T-helper 17 cell (primary cell): ENCODE data around the gene ZDHHC17. TPM values are rescaled to one million over a fixed set of nuclear protein-coding genes. Genes with fewer than 3 reads are reported as not detected.
A peak's percentile ranks its signal among the peaks of the same experiment; 100 is the strongest.
"Not testable (repeated sequence)": the region's sequence is repeated elsewhere in the genome, so short reads cannot be mapped to it uniquely, and the experiment has no call there.

Experiments
- ATAC-seq: fragments of 150-1000 bp; cut with Tn5 transposase; 2 replicates; pipeline ENCODE4 v1.10.0; 2021; ENCODE audit warnings: mild to moderate bottlenecking, moderate library complexity
- DNase-seq, 3 donors: peaks; one replicate each; pipeline versions ENCODE4 v3.0.0 to v3.0.0-alpha.2; 2020 to 2021
- H3K9me3 ChIP-seq: one replicate; pipeline ENCODE4 v1.7.0; 2013; ENCODE audit warnings: low read length, mild to moderate bottlenecking; ENCODE audit not compliant: control insufficient read depth, poor library complexity, severe bottlenecking
- H3K27ac Mint-ChIP-seq: one replicate; pipeline ENCODE4 v1.8.0; 2022; ENCODE audit warnings: mild to moderate bottlenecking, moderate library complexity, mixed read lengths
- H3K27me3 Mint-ChIP-seq: one replicate; pipeline ENCODE4 v1.8.0; 2022; ENCODE audit warnings: mixed read lengths
- H3K36me3 Mint-ChIP-seq: one replicate; pipeline ENCODE4 v1.8.0; 2022; ENCODE audit warnings: low read depth, mixed read lengths
- H3K4me1 Mint-ChIP-seq: one replicate; pipeline ENCODE4 v1.8.0; 2022; ENCODE audit warnings: mild to moderate bottlenecking, mixed read lengths
- H3K4me3 Mint-ChIP-seq: one replicate; pipeline ENCODE4 v1.8.0; 2022; ENCODE audit warnings: mild to moderate bottlenecking, moderate library complexity, mixed read lengths
- total RNA-seq, 4 donors: library from RNA in 2 of 4; stranded (reverse) in 2 of 4; gene quantifications; one replicate each; pipeline ENCODE4 v1.2.3 and lab custom pipeline; 2022 to 2026

The ZDHHC17 gene
- total RNA-seq (10 to 100 TPM; 40.7 to 48.0 TPM), total RNA-seq (lab: John Stamatoyannopoulos, UW) (53.9 to 63.2 reads per million in 2 donors)

DNA sequence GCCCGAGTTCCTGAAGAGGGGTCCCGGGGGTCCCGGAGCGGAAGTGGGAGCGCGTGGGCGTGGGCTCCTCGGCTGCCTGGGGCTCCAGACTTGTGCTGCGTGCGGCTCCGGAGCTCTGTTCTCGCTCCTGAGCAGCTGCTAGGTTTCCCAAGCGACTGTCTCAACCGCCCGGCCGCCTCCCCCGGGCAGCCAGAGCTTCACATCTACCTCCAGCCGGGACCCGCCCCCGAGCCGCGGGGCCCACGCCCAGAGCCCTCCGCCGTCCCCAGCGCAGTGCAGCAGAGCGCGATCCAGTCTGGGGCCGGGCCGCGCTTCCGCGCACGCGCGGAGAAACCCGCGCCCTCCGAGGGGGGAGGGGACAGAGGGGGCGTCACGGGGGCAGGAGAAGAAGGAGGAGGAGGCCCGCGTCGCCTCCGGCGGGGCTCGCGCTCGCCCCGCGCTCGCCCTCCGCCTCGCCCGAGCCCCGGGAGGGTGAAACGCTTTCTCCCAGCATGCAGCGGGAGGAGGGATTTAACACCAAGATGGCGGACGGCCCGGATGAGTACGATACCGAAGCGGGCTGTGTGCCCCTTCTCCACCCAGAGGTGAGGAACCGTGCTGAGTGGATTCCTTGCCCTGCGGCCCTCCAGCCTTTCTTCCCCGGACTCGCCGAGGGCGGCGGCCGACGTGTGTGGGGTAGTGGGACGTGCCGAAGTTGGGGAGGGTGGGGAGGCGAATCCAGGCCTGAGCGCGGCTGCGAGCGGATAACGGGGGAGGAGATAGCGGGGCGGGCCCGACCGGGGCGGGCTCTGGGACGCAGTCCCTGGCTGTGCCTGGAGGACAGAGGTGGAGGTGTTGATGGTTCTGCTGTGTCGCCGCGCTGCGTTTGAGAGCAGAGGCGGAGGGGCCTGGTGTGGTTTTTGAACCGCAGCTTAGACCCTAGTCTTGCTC, at the start of gene ZDHHC17:
Gene ZDHHC17, plus strand, starts transcription at position 370 of the 930 bp plus-strand sequence. Its CDS starts 122 bp downstream, at position 492.
- Mint-ChIP-seq H3K4me3 (peak within 1 kb of the TSS; percentile 95), H3K27ac (peak within 1 kb of the TSS; percentile 94)

GRCh38 chr12:76714415-76714814, 49.5 kb upstream of the ZDHHC17 start:
- no peak overlapping the region for H3K4me3 Mint-ChIP-seq
- H3K36me3 Mint-ChIP-seq: no peaks in the 10 kb centered on the region
- ATAC-seq: no peak
- no peak overlapping the region for H3K27ac Mint-ChIP-seq
- H3K4me1 Mint-ChIP-seq: peaks cover 2% of the 10 kb centered on the region
- DNase-seq: no peak
- H3K27me3 Mint-ChIP-seq: peaks cover 16% of the 10 kb centered on the region
- no peaks in the 10 kb centered on the region for H3K9me3 ChIP-seq

More for the DNA sequence above, at the start of gene ZDHHC17:
- peak; percentile 92 to 94 (median 92) for DNase-seq
- Mint-ChIP-seq H3K27me3 (no peaks in the 10 kb centered on the region), H3K36me3 (no peaks in the 10 kb centered on the region), H3K4me1 (peaks cover 28% of the 10 kb centered on the region)
- ATAC-seq: peak; percentile 86
- H3K9me3 ChIP-seq: no peaks in the 10 kb centered on the region

DNA sequence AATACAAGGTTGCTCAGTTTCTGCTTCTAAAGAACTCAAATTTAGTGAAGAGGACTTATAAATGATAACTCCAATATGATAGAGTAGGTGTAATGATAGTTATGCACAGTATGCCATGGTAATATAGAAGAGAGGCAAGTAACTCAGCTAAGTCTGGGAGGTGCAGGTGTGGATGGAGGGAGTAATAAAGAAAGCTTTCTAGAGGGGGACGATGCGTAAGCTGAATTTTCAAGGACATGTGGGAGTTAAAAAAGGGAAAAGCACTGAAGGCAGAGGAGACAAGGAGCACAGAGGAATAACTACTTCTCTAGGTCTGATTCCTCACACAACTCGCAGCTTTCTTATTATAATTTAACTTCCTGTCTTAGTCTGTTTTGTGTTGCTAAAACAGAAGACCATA, 49.1 kb upstream of the ZDHHC17 start:
- peaks cover 2% of the 10 kb centered on the region for H3K4me1 Mint-ChIP-seq
- H3K27ac Mint-ChIP-seq: no peak overlapping the region
- no peak overlapping the region for H3K4me3 Mint-ChIP-seq
- ATAC-seq (no peak), DNase-seq (no peak)
- H3K9me3 ChIP-seq: no peaks in the 10 kb centered on the region
- no peaks in the 10 kb centered on the region for H3K36me3 Mint-ChIP-seq
- peaks cover 16% of the 10 kb centered on the region for H3K27me3 Mint-ChIP-seq

GRCh38 chr12:76715332-76715731, 48.6 kb upstream of the ZDHHC17 start:
- no peak for DNase-seq
- no peak for ATAC-seq
- Mint-ChIP-seq H3K27ac (no peak overlapping the region), H3K36me3 (no peaks in the 10 kb centered on the region), H3K4me3 (no peak overlapping the region), H3K27me3 (peaks cover 20% of the 10 kb centered on the region), H3K4me1 (peaks cover 2% of the 10 kb centered on the region)
- H3K9me3 ChIP-seq: no peaks in the 10 kb centered on the region

- Mint-ChIP-seq H3K27me3 (peaks cover 16% of the 10 kb centered on the region), H3K27ac (no peak overlapping the region), H3K4me1 (peaks cover 2% of the 10 kb centered on the region), H3K4me3 (no peak overlapping the region), H3K36me3 (no peaks in the 10 kb centered on the region)
- DNase-seq (no peak), ATAC-seq (no peak)
- H3K9me3 ChIP-seq: no peaks in the 10 kb centered on the region
These were observed 46.6 kb upstream of the ZDHHC17 start for GRCh38 chr12:76717314-76717713.

GRCh38 chr12:76719171-76720041, 44.5 kb upstream of the ZDHHC17 start:
- Mint-ChIP-seq H3K36me3 (no peaks in the 10 kb centered on the region), H3K4me1 (peaks cover 2% of the 10 kb centered on the region), H3K27me3 (peaks cover 11% of the 10 kb centered on the region), H3K4me3 (no peak overlapping the region), H3K27ac (no peak overlapping the region)
- ATAC-seq (no peak), DNase-seq (no peak)
- H3K9me3 ChIP-seq: no peaks in the 10 kb centered on the region

GRCh38 chr12:76720068-76720467, 43.8 kb upstream of the ZDHHC17 start:
- no peak for ATAC-seq
- no peak for DNase-seq
- Mint-ChIP-seq H3K36me3 (no peaks in the 10 kb centered on the region), H3K4me3 (no peak overlapping the region), H3K27ac (no peak overlapping the region), H3K27me3 (peaks cover 11% of the 10 kb centered on the region), H3K4me1 (peaks cover 2% of the 10 kb centered on the region)
- no peaks in the 10 kb centered on the region for H3K9me3 ChIP-seq

DNA sequence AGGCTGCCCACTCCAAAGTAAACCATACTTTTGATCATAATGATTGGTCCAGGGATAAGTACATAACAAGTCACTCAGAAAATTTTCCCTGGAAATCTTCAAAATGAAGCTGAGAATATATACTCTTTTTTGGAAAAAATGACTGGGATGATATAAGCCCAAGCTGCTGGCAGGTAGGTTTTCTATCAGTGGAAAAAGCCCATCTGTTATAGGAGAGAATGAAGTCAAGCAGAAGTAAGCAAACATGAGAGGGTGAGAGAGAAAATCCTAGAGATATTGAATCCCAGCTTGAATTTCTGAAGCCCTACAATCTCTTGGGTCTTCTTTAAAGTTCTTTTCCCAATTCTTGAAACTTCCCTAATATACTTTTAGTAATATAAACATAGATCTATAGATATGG, 37.3 kb upstream of the ZDHHC17 start:
- Mint-ChIP-seq H3K4me3 (no peak overlapping the region), H3K4me1 (no peaks in the 10 kb centered on the region), H3K27me3 (no peaks in the 10 kb centered on the region), H3K36me3 (no peaks in the 10 kb centered on the region), H3K27ac (no peak overlapping the region)
- H3K9me3 ChIP-seq: no peaks in the 10 kb centered on the region
- ATAC-seq (no peak), DNase-seq (no peak)

GRCh38 chr12:76732188-76732587, 31.7 kb upstream of the ZDHHC17 start:
- not testable (repeated sequence) for ATAC-seq, DNase-seq, H3K27me3 Mint-ChIP-seq, H3K36me3 Mint-ChIP-seq, H3K4me3 Mint-ChIP-seq, H3K9me3 ChIP-seq, H3K27ac Mint-ChIP-seq, H3K4me1 Mint-ChIP-seq

DNA sequence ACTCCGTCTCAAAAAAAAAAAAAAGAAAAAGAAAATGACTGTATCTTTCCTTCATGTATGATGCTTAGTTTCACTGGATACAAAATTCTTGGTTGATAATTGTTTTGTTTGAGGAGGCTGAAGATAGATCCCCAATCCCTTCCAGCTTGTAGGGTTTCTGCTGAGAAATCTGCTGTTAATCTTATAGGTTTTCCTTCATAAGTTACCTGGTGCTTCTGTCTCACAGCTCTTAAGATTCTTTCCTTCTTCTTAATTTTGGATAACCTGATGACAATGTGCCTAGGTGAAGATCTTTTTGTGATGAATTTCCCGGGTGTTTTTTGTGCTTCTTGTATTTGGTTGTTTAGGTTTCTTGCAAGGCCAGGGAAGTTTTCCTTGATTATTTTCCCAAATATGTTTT, 26.2 kb upstream of the ZDHHC17 start:
- not testable (repeated sequence) for H3K4me3 Mint-ChIP-seq, DNase-seq, H3K4me1 Mint-ChIP-seq, H3K27ac Mint-ChIP-seq, ATAC-seq, H3K36me3 Mint-ChIP-seq, H3K9me3 ChIP-seq
- peaks cover 20% of the 10 kb centered on the region for H3K27me3 Mint-ChIP-seq

- H3K27me3 Mint-ChIP-seq: peaks cover 31% of the 10 kb centered on the region
- peaks cover 12% of the 10 kb centered on the region for H3K36me3 Mint-ChIP-seq
- no peaks in the 10 kb centered on the region for H3K9me3 ChIP-seq
- no peaks in the 10 kb centered on the region for H3K4me1 Mint-ChIP-seq
- no peak overlapping the region for H3K4me3 Mint-ChIP-seq
- ATAC-seq (no peak), DNase-seq (no peak)
- H3K27ac Mint-ChIP-seq: no peak overlapping the region
These were observed 24.9 kb upstream of the ZDHHC17 start for GRCh38 chr12:76738824-76739579.

DNA sequence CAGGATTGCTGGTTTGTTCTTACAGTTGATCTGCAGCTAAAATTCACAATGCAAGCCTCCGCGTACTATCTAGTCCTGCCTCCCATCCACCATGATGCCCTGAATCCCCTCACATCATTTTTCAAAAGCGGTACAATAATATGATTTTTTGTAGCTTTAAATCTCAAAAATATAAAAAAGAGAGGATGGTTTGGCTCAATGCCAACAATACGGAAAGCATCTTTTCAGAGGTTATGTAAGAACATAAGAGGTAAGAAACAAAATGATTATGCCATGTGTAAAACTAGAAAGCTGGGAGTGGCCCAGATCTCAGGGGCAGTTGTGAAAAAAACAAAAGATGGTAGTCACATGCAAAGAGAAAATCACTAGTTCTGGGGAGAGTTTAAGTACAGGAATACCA, 24.0 kb upstream of the ZDHHC17 start:
- ATAC-seq (no peak), DNase-seq (no peak)
- Mint-ChIP-seq H3K4me3 (no peak overlapping the region), H3K36me3 (peaks cover 12% of the 10 kb centered on the region), H3K4me1 (no peaks in the 10 kb centered on the region), H3K27me3 (peaks cover 35% of the 10 kb centered on the region), H3K27ac (no peak overlapping the region)
- H3K9me3 ChIP-seq: no peaks in the 10 kb centered on the region

DNA sequence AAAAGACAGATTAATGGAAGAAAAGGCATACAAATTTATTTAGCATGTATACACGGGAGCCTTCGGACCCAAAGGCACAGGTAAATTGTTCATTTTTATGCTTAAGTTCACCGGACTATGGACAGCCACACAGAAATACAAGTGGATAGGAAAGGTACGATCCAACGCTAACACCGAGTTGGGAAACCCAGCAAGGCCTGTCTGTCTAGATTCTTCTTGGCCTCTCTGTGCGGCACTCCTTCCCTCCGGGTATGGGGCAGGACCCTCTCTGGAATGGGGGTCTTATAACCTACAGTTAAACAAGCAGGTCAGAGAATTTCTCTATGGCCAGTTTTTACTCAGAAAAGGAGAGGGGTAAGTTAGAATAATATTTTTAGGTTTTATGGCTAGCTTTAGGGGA, 23.4 kb upstream of the ZDHHC17 start:
- Mint-ChIP-seq H3K4me1 (no peaks in the 10 kb centered on the region), H3K4me3 (no peak overlapping the region), H3K27me3 (peaks cover 38% of the 10 kb centered on the region), H3K36me3 (peaks cover 12% of the 10 kb centered on the region), H3K27ac (no peak overlapping the region)
- no peak for DNase-seq
- ATAC-seq: no peak
- H3K9me3 ChIP-seq: no peaks in the 10 kb centered on the region
